Smooth muscle cell (in vitro differentiated cells): ENCODE results near the gene STAT1. TPM values are rescaled to one million over a fixed set of nuclear protein-coding genes. Genes with fewer than 3 reads are reported as not detected.

ENCODE experiments used
- DNase-seq: peaks from one replicate; lab custom pipeline; 2025; ENCODE audit not compliant: unreplicated experiment; lab: John Stamatoyannopoulos, UW
- H2AFZ ChIP-seq: fragments of 200-600 bp; sonication (generic); 2 replicates; pipeline ENCODE4 v1.6.0; 2016; ENCODE audit warnings: antibody characterized with exemption, low read depth, mild to moderate bottlenecking
- H3F3A ChIP-seq: fragments of 200-600 bp; sonication (generic); 2 replicates; pipeline ENCODE4 v1.6.0; 2017; ENCODE audit warnings: antibody characterized with exemption, low read depth
- H3K27ac ChIP-seq: fragments of 200-600 bp; sonication (generic); 2 replicates; pipeline ENCODE4 v1.5.1; 2016; ENCODE audit warnings: low read depth, mild to moderate bottlenecking
- H3K27me3 ChIP-seq: fragments of 200-600 bp; sonication (generic); 2 replicates; pipeline ENCODE4 v1.6.1; 2016; ENCODE audit warnings: low read depth, mild to moderate bottlenecking
- H3K36me3 ChIP-seq: fragments of 200-600 bp; sonication (generic); 2 replicates; pipeline ENCODE4 v1.5.1; 2016; ENCODE audit warnings: low read depth
- H3K4me1 ChIP-seq: fragments of 200-600 bp; sonication (generic); 2 replicates; pipeline ENCODE4 v1.5.1; 2016; ENCODE audit warnings: low read depth
- H3K4me2 ChIP-seq: fragments of 200-600 bp; sonication (generic); 2 replicates; pipeline ENCODE4 v1.6.0; 2016; ENCODE audit warnings: mild to moderate bottlenecking
- H3K4me3 ChIP-seq: fragments of 200-600 bp; sonication (generic); 2 replicates; pipeline ENCODE4 v1.5.1; 2016; ENCODE audit warnings: mild to moderate bottlenecking
- H3K79me2 ChIP-seq: fragments of 200-600 bp; sonication (generic); 2 replicates; pipeline ENCODE4 v1.6.0; 2016; ENCODE audit warnings: low read depth, mild to moderate bottlenecking
- H3K9ac ChIP-seq: fragments of 200-600 bp; sonication (generic); 2 replicates; pipeline ENCODE4 v1.6.0; 2016; ENCODE audit warnings: low read depth
- H3K9me3 ChIP-seq: fragments of 200-600 bp; sonication (generic); replicated peaks from 2 replicates; pipeline ENCODE4 v1.5.1; 2016; ENCODE audit warnings: low read depth
- H4K20me1 ChIP-seq: fragments of 200-600 bp; sonication (generic); 2 replicates; pipeline ENCODE4 v1.6.0; 2016; ENCODE audit warnings: low read depth
- WGBS: methylation state at CpG from one replicate; pipeline ENCODE4 v1.1.7; 2016; ENCODE audit warnings: low lambda C conversion rate; 5-methylcytosine and 5-hydroxymethylcytosine counted together
- polyA plus RNA-seq: library from polyadenylated mRNA; unstranded; fragments of >200 nt; fragmentation: Nextera tagmentation; extraction: Ambion mirVana; gene quantifications from 2 replicates; pipeline ENCODE4 v1.2.1, GENCODE V29; 2016
- total RNA-seq: library from RNA; depleted of rRNA; stranded (reverse); fragments of >200 nt; gene quantifications from 2 replicates; pipeline ENCODE4 v1.2.3, GENCODE V29; 2014
- TF ChIP-seq, protein P1 (sequence below): fragments of 200-600 bp; sonication (generic); IDR thresholded peaks from 2 replicates; pipeline ENCODE4 v1.5.1; 2017; ENCODE audit warnings: borderline replicate concordance, mild to moderate bottlenecking, antibody characterized with exemption; ENCODE audit not compliant: insufficient read depth, poor library complexity, severe bottlenecking

The STAT1 gene
- total and polyA plus RNA-seq, 2 experiments from 2014 or later, result 30.5 to 66.5 TPM

DNA sequence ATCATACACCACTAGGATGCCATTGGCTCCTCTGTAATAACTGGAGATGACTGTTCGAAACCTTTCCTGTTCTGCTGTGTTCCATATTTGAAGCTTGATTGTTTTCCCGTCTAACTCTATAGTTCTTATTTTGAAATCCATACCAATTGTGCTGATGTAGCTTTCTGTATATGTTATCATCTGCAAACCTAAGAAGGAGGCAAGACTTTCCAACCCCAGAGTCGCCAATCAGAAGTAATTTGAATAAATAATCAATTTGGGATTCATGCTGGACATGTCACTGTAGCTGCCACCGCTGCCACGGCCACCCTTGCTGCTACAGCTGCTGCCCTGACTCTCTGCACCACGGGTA is 20.7 kb downstream of the STAT1 start:
- Histone ChIP-seq H3K27me3 (no peaks in the 10 kb centered on the region), H3F3A (no peaks in the 10 kb centered on the region), H3K4me2 (no peak overlapping the region), H2AFZ (no peak overlapping the region), H3K4me3 (no peak overlapping the region), H3K36me3 (peaks cover 56% of the 10 kb centered on the region), H3K79me2 (no peaks in the 10 kb centered on the region), H3K4me1 (no peaks in the 10 kb centered on the region), H4K20me1 (no peaks in the 10 kb centered on the region), H3K27ac (no peak overlapping the region), H3K9ac (no peak overlapping the region), H3K9me3 (no peaks in the 10 kb centered on the region)
- TF ChIP-seq, protein P1, sequence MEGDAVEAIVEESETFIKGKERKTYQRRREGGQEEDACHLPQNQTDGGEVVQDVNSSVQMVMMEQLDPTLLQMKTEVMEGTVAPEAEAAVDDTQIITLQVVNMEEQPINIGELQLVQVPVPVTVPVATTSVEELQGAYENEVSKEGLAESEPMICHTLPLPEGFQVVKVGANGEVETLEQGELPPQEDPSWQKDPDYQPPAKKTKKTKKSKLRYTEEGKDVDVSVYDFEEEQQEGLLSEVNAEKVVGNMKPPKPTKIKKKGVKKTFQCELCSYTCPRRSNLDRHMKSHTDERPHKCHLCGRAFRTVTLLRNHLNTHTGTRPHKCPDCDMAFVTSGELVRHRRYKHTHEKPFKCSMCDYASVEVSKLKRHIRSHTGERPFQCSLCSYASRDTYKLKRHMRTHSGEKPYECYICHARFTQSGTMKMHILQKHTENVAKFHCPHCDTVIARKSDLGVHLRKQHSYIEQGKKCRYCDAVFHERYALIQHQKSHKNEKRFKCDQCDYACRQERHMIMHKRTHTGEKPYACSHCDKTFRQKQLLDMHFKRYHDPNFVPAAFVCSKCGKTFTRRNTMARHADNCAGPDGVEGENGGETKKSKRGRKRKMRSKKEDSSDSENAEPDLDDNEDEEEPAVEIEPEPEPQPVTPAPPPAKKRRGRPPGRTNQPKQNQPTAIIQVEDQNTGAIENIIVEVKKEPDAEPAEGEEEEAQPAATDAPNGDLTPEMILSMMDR, result no peak
- DNase-seq, result no peak
- WGBS, result 95% methylated on average over 6 of the region's 6 CpGs

DNA sequence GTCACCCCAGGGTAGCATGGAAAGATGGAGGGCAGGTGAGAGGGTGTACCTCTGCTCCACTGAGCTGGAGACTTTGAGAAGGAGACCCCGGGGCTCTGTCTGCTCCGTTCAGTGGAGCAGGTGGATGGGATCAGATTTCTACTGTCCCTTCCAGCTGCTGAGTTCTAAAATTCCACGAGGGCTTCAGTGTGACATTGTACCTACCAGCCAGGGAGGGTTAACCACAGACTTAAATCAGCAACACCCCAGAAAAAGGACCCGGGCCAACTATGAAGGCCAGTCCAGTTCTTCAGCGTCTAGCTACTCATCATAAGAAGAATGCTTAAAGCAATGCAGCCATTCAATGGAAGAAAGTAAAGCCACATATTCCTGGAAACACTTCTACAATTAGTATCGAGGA is 23.8 kb downstream of the STAT1 start:
- Histone ChIP-seq H3K9me3 (no peaks in the 10 kb centered on the region), H3K27ac (no peak overlapping the region), H3K4me2 (no peak overlapping the region), H3K79me2 (no peaks in the 10 kb centered on the region), H3K36me3 (peaks cover 60% of the 10 kb centered on the region), H3F3A (no peaks in the 10 kb centered on the region), H3K4me1 (no peaks in the 10 kb centered on the region), H3K4me3 (no peak overlapping the region), H2AFZ (no peak overlapping the region), H3K27me3 (no peaks in the 10 kb centered on the region), H3K9ac (no peak overlapping the region), H4K20me1 (no peaks in the 10 kb centered on the region)
- TF ChIP-seq, protein P1, result no peak
- DNase-seq, result no peak
- WGBS, result 92% methylated on average over 6 of the region's 6 CpGs

DNA sequence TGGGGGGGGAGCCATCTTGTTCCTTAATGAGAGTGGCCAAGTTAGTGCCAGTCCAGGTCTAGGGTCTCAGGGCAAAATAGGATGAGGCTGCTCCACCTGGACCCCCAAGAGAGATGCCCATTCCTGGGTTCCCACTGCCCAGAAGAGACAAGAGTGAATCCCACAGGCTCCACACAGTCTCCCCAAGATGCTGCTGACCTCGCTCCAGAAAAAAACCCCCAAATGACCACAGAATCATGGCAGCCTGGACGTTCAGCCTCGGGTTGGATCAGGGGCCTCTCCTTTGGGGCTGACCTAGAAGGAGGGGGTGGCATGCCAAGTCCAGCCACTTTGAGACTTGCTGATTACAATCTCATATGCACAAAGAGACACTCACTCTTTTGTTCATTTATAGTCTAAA is 25.1 kb downstream of the STAT1 start:
- TF ChIP-seq, protein P1, result no peak
- no peaks in the 10 kb centered on the region for H3F3A ChIP-seq
- no peak for DNase-seq
- no peak overlapping the region for H2AFZ ChIP-seq
- H3K4me1 ChIP-seq, result no peaks in the 10 kb centered on the region
- H3K27me3 ChIP-seq, result no peaks in the 10 kb centered on the region
- H3K4me2 ChIP-seq, result no peak overlapping the region
- H3K4me3 ChIP-seq, result no peak overlapping the region
- peaks cover 58% of the 10 kb centered on the region for H3K36me3 ChIP-seq
- H3K9me3 ChIP-seq, result no peaks in the 10 kb centered on the region
- H3K27ac ChIP-seq, result no peak overlapping the region
- WGBS, result 97% methylated on average over 3 of the region's 3 CpGs
- no peaks in the 10 kb centered on the region for H4K20me1 ChIP-seq
- H3K9ac ChIP-seq, result no peak overlapping the region
- no peaks in the 10 kb centered on the region for H3K79me2 ChIP-seq

DNA sequence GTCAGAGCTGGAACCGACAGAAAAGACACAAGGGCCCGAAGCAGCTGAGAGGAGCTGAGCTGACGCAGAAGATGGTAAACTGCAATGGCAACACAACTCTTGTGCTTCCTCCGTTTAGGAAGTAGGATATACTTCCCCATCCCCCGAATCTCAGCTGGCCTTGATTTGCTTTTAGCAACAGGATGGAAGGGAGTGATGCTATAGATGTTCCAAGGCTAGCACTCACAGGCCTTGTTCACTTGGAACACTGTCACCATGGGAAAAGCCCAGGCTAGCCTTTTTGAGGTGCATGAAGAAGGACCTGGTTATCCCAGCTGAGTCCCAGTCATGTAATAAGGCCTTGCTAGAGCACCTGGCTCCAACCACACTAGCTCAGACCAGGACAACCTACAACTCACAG is 26.0 kb downstream of the STAT1 start:
- Histone ChIP-seq H3K4me3 (no peak overlapping the region), H3K9ac (no peak overlapping the region), H3K4me1 (no peaks in the 10 kb centered on the region), H2AFZ (no peak overlapping the region), H4K20me1 (no peaks in the 10 kb centered on the region), H3K79me2 (no peaks in the 10 kb centered on the region), H3K27ac (no peak overlapping the region), H3F3A (no peaks in the 10 kb centered on the region), H3K36me3 (peaks cover 61% of the 10 kb centered on the region), H3K4me2 (no peak overlapping the region), H3K9me3 (no peaks in the 10 kb centered on the region), H3K27me3 (no peaks in the 10 kb centered on the region)
- TF ChIP-seq, protein P1, result no peak
- 96% methylated on average over 5 of the region's 5 CpGs for WGBS
- no peak for DNase-seq
